GM12872 (cell line): ENCODE data around the gene ARHGEF25.
A peak's percentile ranks its signal among the peaks of the same experiment; 100 is the strongest.

Experiments
- TF ChIP-seq, protein P1 (sequence below): IDR thresholded peaks from 3 replicates; pipeline ENCODE4 v1.5.1; 2011; ENCODE audit warnings: low read depth, mild to moderate bottlenecking, low read length, moderate library complexity; ENCODE audit not compliant: insufficient read depth

ARHGEF25 gene

DNA sequence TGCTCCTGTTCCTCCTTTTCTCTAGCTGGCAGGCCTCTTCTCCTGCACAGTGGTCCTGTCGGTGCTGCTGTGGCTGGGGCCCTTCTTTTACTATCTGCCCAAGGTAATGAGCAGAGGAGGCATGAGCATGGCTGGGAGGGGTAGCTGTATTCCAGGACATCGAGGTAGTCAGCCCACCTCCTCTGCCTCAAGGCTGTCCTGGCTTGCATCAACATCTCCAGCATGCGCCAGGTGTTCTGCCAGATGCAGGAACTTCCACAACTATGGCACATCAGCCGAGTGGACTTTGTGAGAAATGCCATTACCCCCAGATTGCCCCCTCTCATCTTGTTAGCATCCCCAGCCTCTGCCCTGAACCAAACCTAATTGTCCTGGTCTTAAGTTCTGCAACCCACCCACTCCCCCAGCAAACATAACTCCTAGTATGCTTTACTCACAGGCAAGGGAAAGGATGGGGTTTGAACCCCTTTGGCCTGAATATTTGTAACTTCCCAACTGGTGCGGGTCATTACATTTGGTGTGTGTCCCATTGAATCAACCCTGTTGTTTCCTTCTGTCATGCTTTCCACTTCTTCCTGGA lies 12.7 kb downstream of the ARHGEF25 start:
- TF ChIP-seq, protein P1, sequence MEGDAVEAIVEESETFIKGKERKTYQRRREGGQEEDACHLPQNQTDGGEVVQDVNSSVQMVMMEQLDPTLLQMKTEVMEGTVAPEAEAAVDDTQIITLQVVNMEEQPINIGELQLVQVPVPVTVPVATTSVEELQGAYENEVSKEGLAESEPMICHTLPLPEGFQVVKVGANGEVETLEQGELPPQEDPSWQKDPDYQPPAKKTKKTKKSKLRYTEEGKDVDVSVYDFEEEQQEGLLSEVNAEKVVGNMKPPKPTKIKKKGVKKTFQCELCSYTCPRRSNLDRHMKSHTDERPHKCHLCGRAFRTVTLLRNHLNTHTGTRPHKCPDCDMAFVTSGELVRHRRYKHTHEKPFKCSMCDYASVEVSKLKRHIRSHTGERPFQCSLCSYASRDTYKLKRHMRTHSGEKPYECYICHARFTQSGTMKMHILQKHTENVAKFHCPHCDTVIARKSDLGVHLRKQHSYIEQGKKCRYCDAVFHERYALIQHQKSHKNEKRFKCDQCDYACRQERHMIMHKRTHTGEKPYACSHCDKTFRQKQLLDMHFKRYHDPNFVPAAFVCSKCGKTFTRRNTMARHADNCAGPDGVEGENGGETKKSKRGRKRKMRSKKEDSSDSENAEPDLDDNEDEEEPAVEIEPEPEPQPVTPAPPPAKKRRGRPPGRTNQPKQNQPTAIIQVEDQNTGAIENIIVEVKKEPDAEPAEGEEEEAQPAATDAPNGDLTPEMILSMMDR: no peak

DNA sequence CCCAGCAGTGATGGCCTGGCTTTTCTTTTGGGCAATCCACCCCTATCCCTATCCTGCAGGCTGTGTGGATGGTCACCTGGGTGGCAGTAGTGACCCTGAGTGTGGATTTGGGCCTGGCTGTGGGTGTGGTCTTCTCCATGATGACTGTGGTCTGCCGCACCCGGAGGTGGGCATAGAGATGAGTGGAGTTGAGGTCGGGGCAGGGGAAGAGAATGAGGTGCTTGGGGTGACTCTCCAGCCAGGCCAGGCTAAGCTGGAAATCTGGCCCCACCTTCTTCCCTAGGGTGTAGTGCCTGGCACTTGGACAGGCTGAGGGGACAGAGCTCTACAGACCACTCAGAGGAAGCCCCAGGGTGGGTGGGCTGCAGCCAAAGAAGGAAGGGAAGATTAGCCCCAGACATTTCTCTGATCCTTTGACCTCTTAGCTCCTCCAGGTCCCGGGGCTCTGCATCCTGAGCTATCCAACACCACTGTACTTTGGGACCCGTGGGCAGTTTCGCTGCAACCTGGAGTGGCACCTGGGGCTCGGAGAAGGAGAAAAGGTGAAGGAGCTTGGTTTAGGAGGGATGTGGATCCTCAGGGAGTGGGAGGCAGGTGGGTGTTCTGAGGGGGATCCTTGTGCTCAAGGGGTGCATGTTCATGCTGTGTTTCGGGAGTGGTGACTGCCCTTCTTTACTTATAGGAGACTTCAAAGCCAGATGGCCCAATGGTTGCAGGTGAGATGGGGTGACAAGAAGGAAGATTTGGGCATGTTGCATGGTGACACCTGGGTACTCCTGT lies 13.4 kb downstream of the ARHGEF25 start:
- TF ChIP-seq, protein P1: no peak

DNA sequence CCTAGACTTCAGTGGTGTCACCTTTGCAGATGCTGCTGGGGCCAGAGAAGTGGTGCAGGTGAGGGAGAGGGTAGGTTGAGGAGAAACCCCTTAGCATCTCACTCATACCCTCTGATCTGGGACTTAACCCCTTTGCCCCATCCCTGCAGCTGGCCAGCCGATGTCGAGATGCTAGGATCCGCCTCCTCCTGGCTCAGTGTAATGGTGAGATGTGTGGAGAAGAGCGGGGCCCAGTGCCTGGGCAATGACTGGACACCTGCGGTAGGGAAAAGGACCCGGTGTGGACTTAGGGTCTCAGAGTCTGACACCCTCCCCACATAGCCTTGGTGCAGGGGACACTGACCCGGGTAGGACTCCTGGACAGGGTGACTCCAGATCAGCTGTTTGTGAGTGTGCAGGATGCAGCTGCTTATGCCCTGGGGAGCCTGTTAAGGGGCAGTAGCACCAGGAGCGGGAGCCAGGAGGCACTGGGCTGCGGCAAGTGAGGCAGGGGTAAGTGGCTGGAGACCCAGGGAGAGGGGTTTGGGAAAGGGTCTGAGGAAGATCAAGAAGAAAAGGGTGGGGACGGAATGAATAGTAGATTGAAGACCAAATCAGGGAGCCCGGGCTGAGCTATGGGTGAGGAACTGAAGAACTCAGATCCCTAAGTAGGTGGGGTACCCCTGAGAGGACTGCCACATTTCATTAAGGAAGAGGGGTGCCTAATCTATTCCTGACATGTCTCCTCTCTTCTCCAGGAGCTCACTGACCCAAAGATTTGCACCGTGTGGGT lies 14.2 kb downstream of the ARHGEF25 start:
- TF ChIP-seq, protein P1: no peak

DNA sequence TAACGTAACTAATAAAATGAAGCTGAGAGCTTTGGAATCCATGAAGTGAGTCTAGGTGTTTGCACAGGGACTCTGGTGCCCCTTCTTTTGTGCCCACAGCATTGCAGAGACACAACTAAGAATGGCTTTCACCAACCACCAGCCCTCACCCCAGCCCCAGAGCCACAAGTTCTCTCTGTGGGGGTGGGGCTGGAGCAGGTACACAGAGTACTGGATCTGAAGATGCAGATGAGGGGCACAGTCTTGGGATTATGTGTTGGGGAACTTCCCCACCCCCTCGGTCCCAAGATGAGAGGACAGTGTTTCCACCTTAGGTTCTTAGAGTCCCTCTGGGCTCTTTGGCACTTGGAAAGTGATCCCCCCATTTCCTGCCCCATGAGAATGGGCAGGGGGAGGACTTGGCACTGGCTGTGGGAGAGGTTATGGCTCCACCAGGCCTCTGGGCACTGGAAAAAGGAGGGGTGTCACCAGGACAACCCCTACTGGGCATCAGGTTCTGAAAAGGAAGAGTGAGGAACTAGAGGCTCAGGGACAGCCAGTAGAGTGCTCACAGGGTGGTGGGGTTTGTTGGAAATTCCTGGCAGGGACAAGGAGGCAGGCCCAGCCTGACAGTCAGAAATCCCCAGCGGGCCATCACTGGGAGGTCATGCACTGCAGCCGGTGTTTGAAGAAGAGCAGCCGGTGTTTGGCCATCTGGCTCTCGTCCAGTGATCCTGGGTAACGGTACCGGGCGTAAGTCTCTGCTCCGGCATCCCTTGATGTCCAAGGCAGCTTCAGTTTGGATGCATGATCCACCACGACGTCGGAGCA lies 15.1 kb downstream of the ARHGEF25 start:
- TF ChIP-seq, protein P1: no peak

DNA sequence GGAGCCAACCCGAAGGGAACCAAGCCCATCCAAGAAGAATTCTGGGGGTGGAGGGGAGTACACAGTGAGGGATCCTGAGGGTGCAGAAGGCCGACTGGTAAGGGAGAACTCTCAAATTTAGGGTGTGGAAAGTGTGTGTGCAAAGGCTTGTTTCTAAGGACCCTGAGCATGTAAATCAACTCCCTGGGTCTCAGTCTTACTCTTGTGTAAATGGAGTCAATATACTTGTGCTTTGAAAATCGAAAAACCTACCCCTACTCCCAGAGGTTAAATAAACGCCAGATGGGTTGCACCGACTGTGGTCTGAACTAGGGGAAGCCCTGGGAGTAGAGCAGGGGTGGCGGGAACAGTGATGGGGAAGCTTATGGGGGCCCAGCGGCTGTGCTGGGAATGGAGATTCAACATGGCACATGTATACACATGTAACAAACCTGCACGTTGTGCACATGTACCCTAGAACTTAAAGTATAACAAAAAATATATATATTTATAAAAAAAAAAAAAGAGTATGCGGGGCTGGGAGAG lies 15.7 kb downstream of the ARHGEF25 start:
- TF ChIP-seq, protein P1: no peak

DNA sequence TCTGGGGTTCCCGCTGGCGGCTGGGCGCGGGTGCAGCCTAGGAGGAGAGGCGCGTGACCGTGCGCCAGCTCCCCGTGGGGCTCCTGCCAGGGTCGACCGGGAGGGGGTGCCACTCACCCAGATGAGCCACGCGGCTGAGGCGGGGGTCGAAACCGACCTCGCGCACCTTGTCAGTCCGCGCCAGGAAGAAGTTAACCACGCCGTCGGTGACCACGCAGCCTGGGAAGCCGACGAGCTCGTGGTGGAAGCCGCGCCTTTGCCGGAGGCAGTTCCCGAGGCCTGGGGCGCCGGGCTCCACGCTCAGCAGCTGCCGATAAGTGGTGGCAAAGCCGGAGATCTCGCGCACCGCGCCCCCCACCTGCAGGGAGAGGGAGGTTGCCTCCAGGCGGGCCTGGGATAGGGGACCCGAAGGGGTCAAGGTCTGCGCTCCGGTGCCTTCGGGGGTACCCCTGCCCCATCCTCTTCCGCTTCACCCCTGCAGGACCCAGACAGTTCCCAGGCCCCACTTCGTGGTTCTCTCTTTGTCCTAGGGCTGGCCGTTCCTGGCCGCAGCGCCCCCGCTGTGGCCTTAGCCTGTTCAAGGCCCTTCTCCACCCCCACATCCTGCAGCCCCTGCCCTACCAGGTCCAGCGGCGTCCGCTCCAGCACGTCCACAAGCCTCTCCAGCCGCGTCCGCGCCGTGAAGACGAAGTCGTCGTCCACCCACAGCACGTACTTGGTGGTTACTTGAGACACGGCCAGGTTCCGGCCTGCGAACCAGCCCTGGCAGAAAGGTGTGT lies 16.5 kb downstream of the ARHGEF25 start:
- TF ChIP-seq, protein P1: 0 out of 3 replicates have a peak, but pooled peaks have one; percentile 28
